DMS153 treated with DMSO at 0.1 percent for 48 hours (cell line): ENCODE data around the gene SLC9C1.

Experiments
- DNase-seq: peaks from one replicate; lab custom pipeline; 2025; ENCODE audit not compliant: unreplicated experiment; lab: John Stamatoyannopoulos, UW

Gene SLC9C1

GRCh38 chr3:112307557-112307956 is 13.5 kb upstream of the SLC9C1 start:
- no peak for DNase-seq

- no peak for DNase-seq
Measured at GRCh38 chr3:112306825-112307224, 12.8 kb upstream of the SLC9C1 start.

- no peak for DNase-seq
Measured at GRCh38 chr3:112304611-112305010, 10.6 kb upstream of the SLC9C1 start.

- no peak for DNase-seq
Measured at GRCh38 chr3:112303764-112304325, 9.8 kb upstream of the SLC9C1 start.

- no peak for DNase-seq
Measured at GRCh38 chr3:112302881-112303763, 9.1 kb upstream of the SLC9C1 start.

GRCh38 chr3:112302150-112302830 is 8.3 kb upstream of the SLC9C1 start:
- no peak for DNase-seq

GRCh38 chr3:112298781-112299180 is 4.8 kb upstream of the SLC9C1 start:
- no peak for DNase-seq

GRCh38 chr3:112297714-112298113 is 3.7 kb upstream of the SLC9C1 start:
- no peak for DNase-seq

- no peak for DNase-seq
Measured at GRCh38 chr3:112289011-112289410, 5.0 kb downstream of the SLC9C1 start.

- no peak for DNase-seq
Measured at GRCh38 chr3:112280266-112280665, 13.8 kb downstream of the SLC9C1 start.

GRCh38 chr3:112273536-112273935 is 20.5 kb downstream of the SLC9C1 start:
- no peak for DNase-seq

- no peak for DNase-seq
Measured at GRCh38 chr3:112261742-112262141, 32.3 kb downstream of the SLC9C1 start.

GRCh38 chr3:112260563-112260962 is 33.5 kb downstream of the SLC9C1 start:
- no peak for DNase-seq

- DNase-seq: no peak
Measured at GRCh38 chr3:112253301-112253971, 40.6 kb downstream of the SLC9C1 start.

- DNase-seq: no peak
Measured at GRCh38 chr3:112247900-112248299, 46.1 kb downstream of the SLC9C1 start.

GRCh38 chr3:112247350-112247749 is 46.7 kb downstream of the SLC9C1 start:
- DNase-seq: no peak

- no peak for DNase-seq
Measured at GRCh38 chr3:112233083-112233482, 60.9 kb downstream of the SLC9C1 start.

GRCh38 chr3:112231727-112232126 is 62.3 kb downstream of the SLC9C1 start:
- no peak for DNase-seq

- no peak for DNase-seq
Measured at GRCh38 chr3:112230033-112230432, 64.0 kb downstream of the SLC9C1 start.

- no peak for DNase-seq
Measured at GRCh38 chr3:112228786-112229185, 65.2 kb downstream of the SLC9C1 start.

GRCh38 chr3:112200317-112200666 is 93.7 kb downstream of the SLC9C1 start:
- no peak for DNase-seq
